Suprapubic skin (tissue), 4 donors: ENCODE data around the gene SGCE. TPM values are rescaled to one million over a fixed set of nuclear protein-coding genes. Genes with fewer than 3 reads are reported as not detected.

Experiments
- DNase-seq, 2 donors: peaks; one replicate each; pipeline ENCODE4 v3.0.0-alpha.2; 2019; ENCODE audit warnings: low spot score in 2 of 2
- H3K27ac ChIP-seq: fragments of 200-600 bp; sonication (generic); one replicate; pipeline ENCODE4 v1.5.1; 2019
- H3K27me3 ChIP-seq: fragments of 200-600 bp; sonication (generic); one replicate; pipeline ENCODE4 v1.5.1; 2019
- H3K36me3 ChIP-seq: fragments of 200-600 bp; sonication (generic); one replicate; pipeline ENCODE4 v1.5.1; 2019
- H3K4me1 ChIP-seq: fragments of 200-600 bp; sonication (generic); one replicate; pipeline ENCODE4 v1.5.1; 2019
- H3K4me3 ChIP-seq: fragments of 200-600 bp; sonication (generic); one replicate; pipeline ENCODE4 v1.5.1; 2019; ENCODE audit warnings: mild to moderate bottlenecking
- H3K9me3 ChIP-seq: fragments of 200-600 bp; sonication (generic); one replicate; pipeline ENCODE4 v1.5.1; 2019
- EP300 ChIP-seq: sonication (generic); formaldehyde crosslinking; IDR thresholded peaks from one replicate; pipeline ENCODE4 v1.6.1; 2017; ENCODE audit warnings: antibody characterized with exemption
- POLR2A ChIP-seq, 2 donors: fragments of 450-650 bp; IDR thresholded peaks; one replicate each; pipeline ENCODE4 v1.6.1; 2017; ENCODE audit warnings: antibody characterized with exemption in 2 of 2, mild to moderate bottlenecking in 2 of 2, moderate library complexity in 2 of 2
- POLR2AphosphoS5 ChIP-seq, 3 donors: sonication (generic); formaldehyde crosslinking; IDR thresholded peaks; one replicate each; pipeline ENCODE4 v1.6.1; 2017; ENCODE audit warnings: antibody characterized with exemption in 3 of 3
- WGBS: methylation state at CpG from one replicate; pipeline ENCODE4 v1.1.5; 2018; 5-methylcytosine and 5-hydroxymethylcytosine counted together
- total RNA-seq, 4 donors: library from RNA; depleted of rRNA; stranded (reverse); fragments of >200 nt; gene quantifications; one replicate each; pipeline ENCODE4 v1.1.0, GENCODE V29; 2016
- TF ChIP-seq, protein P1 (sequence below), 2 donors: fragments of 200-600 bp in 1 of 2; fragments of 450-650 bp in 1 of 2; sonication (generic) in 1 of 2; IDR thresholded peaks; one replicate each; pipeline ENCODE4 v1.5.1; 2016 to 2019; ENCODE audit warnings: antibody characterized with exemption in 2 of 2, mild to moderate bottlenecking in 1 of 2, moderate library complexity in 1 of 2

Gene SGCE
- total RNA-seq, 4 donors from 2014 or later, result 6.3 to 20.0 (median 13.2) TPM

GRCh38 chr7:94562525-94562924 lies 93.4 kb downstream of the SGCE start:
- no peak for DNase-seq
- 64% methylated on average over 3 of the region's 3 CpGs for WGBS
- H3K27me3 ChIP-seq, result no peaks in the 10 kb centered on the region
- H3K36me3 ChIP-seq, result no peaks in the 10 kb centered on the region
- no peak overlapping the region for H3K27ac ChIP-seq
- no peaks in the 10 kb centered on the region for H3K9me3 ChIP-seq
- H3K4me1 ChIP-seq, result no peaks in the 10 kb centered on the region
- TF ChIP-seq EP300, result no peak
- no peak overlapping the region for H3K4me3 ChIP-seq

DNA sequence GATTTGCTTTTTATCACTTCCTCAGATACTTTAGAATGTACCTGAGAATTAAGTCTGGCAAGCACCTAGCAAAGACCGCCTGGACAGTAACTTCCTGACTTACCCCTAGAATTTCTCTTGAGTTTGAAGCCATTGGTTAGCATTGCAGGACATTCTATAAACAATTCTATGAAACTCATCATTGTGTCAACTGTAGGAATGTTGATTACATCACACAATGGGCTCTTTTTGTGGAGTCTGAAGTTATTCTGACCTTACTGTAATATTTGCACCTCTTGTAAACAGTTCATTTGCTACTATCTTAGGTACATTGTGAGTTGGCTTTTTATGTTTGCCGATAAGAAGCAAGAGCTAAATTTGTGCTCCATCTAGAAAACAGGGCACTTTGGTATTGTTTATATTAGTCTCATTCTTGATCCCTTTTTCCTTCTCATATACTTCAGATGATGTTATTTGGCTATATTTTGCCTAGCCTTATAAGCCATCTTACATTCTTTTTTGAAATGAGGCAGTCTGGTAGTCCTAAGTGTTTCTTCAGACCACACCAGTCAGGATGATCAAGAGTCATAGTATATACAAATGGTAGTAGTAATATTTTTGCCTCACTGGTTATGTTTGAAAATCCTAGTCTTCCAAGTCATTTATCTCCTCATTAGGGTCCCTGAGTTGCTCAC lies 94.0 kb downstream of the SGCE start:
- H3K4me3 ChIP-seq, result no peak overlapping the region
- DNase-seq, result no peak
- no peaks in the 10 kb centered on the region for H3K27me3 ChIP-seq
- 94% methylated on average over 2 of the region's 2 CpGs for WGBS
- no peak for TF ChIP-seq EP300
- no peak for TF ChIP-seq POLR2AphosphoS5 (IDR thresholded peaks at IDR 0.05)
- no peak for TF ChIP-seq POLR2A (IDR thresholded peaks at IDR 0.05)
- TF ChIP-seq, protein P1, sequence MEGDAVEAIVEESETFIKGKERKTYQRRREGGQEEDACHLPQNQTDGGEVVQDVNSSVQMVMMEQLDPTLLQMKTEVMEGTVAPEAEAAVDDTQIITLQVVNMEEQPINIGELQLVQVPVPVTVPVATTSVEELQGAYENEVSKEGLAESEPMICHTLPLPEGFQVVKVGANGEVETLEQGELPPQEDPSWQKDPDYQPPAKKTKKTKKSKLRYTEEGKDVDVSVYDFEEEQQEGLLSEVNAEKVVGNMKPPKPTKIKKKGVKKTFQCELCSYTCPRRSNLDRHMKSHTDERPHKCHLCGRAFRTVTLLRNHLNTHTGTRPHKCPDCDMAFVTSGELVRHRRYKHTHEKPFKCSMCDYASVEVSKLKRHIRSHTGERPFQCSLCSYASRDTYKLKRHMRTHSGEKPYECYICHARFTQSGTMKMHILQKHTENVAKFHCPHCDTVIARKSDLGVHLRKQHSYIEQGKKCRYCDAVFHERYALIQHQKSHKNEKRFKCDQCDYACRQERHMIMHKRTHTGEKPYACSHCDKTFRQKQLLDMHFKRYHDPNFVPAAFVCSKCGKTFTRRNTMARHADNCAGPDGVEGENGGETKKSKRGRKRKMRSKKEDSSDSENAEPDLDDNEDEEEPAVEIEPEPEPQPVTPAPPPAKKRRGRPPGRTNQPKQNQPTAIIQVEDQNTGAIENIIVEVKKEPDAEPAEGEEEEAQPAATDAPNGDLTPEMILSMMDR (IDR thresholded peaks at IDR 0.05), result no peak
- no peak overlapping the region for H3K27ac ChIP-seq
- no peaks in the 10 kb centered on the region for H3K4me1 ChIP-seq
- H3K36me3 ChIP-seq, result no peaks in the 10 kb centered on the region
- H3K9me3 ChIP-seq, result no peaks in the 10 kb centered on the region

GRCh38 chr7:94559972-94560371 lies 96.0 kb downstream of the SGCE start:
- WGBS, result 64% methylated on average over 1 of the region's 1 CpG
- H3K27me3 ChIP-seq, result no peaks in the 10 kb centered on the region
- DNase-seq, result no peak

GRCh38 chr7:94557215-94557614 lies 98.7 kb downstream of the SGCE start:
- H3K36me3 ChIP-seq, result peaks cover 14% of the 10 kb centered on the region
- H3K4me3 ChIP-seq, result no peak overlapping the region
- no peak for TF ChIP-seq POLR2AphosphoS5 (IDR thresholded peaks at IDR 0.05)
- no peak for TF ChIP-seq EP300
- TF ChIP-seq POLR2A (IDR thresholded peaks at IDR 0.05), result no peak
- TF ChIP-seq, protein P1 (IDR thresholded peaks at IDR 0.05), result no peak
- no peak for DNase-seq
- H3K27me3 ChIP-seq, result no peaks in the 10 kb centered on the region
- H3K4me1 ChIP-seq, result no peaks in the 10 kb centered on the region
- no peaks in the 10 kb centered on the region for H3K9me3 ChIP-seq
- H3K27ac ChIP-seq, result no peak overlapping the region

More at GRCh38 chr7:94559972-94560371, 96.0 kb downstream of the SGCE start:
- H3K27ac ChIP-seq, result no peak overlapping the region
- H3K36me3 ChIP-seq, result peaks cover 8% of the 10 kb centered on the region
- no peak overlapping the region for H3K4me3 ChIP-seq
- no peaks in the 10 kb centered on the region for H3K4me1 ChIP-seq
- no peaks in the 10 kb centered on the region for H3K9me3 ChIP-seq
- TF ChIP-seq EP300 (no peak), POLR2AphosphoS5 (IDR thresholded peaks at IDR 0.05) (no peak), POLR2A (IDR thresholded peaks at IDR 0.05) (no peak)
- TF ChIP-seq, protein P1 (IDR thresholded peaks at IDR 0.05), result no peak

DNA sequence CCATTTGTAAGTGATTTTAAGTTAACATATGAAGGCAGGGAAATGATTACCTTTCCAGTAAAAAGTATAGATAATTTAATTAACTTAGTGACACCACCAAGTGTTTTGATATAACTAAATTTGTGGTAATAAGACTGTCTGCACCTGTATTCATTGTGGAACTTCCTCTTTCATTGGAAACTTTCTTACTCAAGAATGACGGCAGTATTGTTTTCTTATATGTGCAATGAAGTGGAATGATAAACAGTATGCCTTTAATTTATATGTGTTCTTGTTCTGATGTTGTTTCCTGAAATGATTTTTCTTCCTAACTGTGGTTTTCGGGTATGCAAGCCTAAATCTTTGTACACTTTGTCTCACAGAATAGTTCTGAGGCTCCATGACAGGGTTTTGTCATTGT lies 99.9 kb downstream of the SGCE start:
- H3K36me3 ChIP-seq, result peaks cover 17% of the 10 kb centered on the region
- DNase-seq, result no peak
- H3K4me1 ChIP-seq, result no peaks in the 10 kb centered on the region
- no peaks in the 10 kb centered on the region for H3K27me3 ChIP-seq
- no peak overlapping the region for H3K27ac ChIP-seq
- TF ChIP-seq POLR2AphosphoS5 (IDR thresholded peaks at IDR 0.05) (no peak), POLR2A (IDR thresholded peaks at IDR 0.05) (no peak), EP300 (no peak)
- TF ChIP-seq, protein P1 (IDR thresholded peaks at IDR 0.05), result no peak
- no peaks in the 10 kb centered on the region for H3K9me3 ChIP-seq
- no peak overlapping the region for H3K4me3 ChIP-seq
- 83% methylated on average over 2 of the region's 2 CpGs for WGBS

DNA sequence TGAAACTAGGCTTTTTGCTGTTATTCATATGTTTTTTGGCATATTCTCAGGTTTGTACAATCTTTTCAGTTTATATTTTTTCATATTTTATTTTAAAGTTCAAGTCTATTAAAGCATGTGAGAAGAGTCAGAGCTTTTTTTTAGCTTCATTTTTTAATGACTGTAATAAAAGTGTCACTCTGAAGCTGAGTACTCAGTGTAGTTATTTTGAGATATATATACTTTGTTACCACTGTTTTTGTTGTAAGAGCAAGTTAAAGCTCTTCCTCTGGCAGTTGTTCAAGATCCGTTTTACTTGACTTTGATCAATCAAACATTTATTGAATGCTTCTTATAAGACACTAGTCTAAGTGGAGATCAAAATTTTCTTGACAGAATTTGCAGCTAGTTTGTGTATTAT lies 108.8 kb downstream of the SGCE start:
- no peak overlapping the region for H3K4me3 ChIP-seq
- no peaks in the 10 kb centered on the region for H3K4me1 ChIP-seq
- TF ChIP-seq POLR2A (IDR thresholded peaks at IDR 0.05) (no peak), EP300 (no peak), POLR2AphosphoS5 (IDR thresholded peaks at IDR 0.05) (no peak)
- TF ChIP-seq, protein P1 (IDR thresholded peaks at IDR 0.05), result no peak
- no peaks in the 10 kb centered on the region for H3K9me3 ChIP-seq
- H3K27me3 ChIP-seq, result no peaks in the 10 kb centered on the region
- H3K27ac ChIP-seq, result no peak overlapping the region
- H3K36me3 ChIP-seq, result peaks cover 7% of the 10 kb centered on the region
- DNase-seq, result no peak
- WGBS, result 29% methylated on average over 1 of the region's 1 CpG
